K562 (cell line): ENCODE data around the gene PRMT6. TPM values are rescaled to one million over a fixed set of nuclear protein-coding genes. Genes with fewer than 3 reads are reported as not detected.

Source experiments
- CBFA2T3 ChIP-seq: fragments of 450-650 bp; IDR thresholded peaks from 2 replicates; pipeline ENCODE4 v1.6.1; 2017
- MAZ ChIP-seq, 2 experiments: fragments of 450-650 bp in 1 of 2; sonication (generic) in 1 of 2; formaldehyde crosslinking; IDR thresholded peaks in 1 of 2; conservative IDR thresholded peaks in 1 of 2; 2 replicates each; pipeline versions ENCODE4 v1.4.0 to v1.5.0; 2020; ENCODE audit warnings: mild to moderate bottlenecking in 1 of 2, missing genetic modification reagents in 1 of 2
- polyA plus RNA-seq, 8 experiments: library from polyadenylated mRNA; depleted of rRNA in 4 of 8; stranded (reverse) in 5 of 8; unstranded in 3 of 8; fragments of >200 nt; fragmentation: Nextera tagmentation in 2 of 8; fragmentation: Illumina TruSeq in 1 of 8; extraction: Ambion mirVana in 2 of 8; extraction: Trizol in 1 of 8; gene quantifications; 2 replicates each; pipeline versions ENCODE4 v1.2.1 to v1.2.3, GENCODE V29; 2011 to 2014; ENCODE audit warnings: inconsistent platforms in 1 of 8, missing spikeins in 1 of 8
- total RNA-seq, 7 experiments: library from RNA; depleted of rRNA in 6 of 7; stranded (reverse); fragments of >200 nt in 6 of 7; fragmentation: Illumina TruSeq in 2 of 7; extraction: Trizol in 2 of 7; gene quantifications; 2 replicates each; pipeline versions ENCODE4 v1.2.1 to v1.2.3, GENCODE V29; 2011 to 2021; ENCODE audit warnings: low replicate concordance in 1 of 7
- TF ChIP-seq, protein P1 (sequence below): fragments of 450-650 bp; IDR thresholded peaks from 2 replicates; pipeline ENCODE4 v1.6.1; 2016; ENCODE audit warnings: mild to moderate bottlenecking, moderate library complexity

The PRMT6 gene
- total and polyA plus RNA-seq, 9 of the 15 experiments (the other 6 are each of a cell fraction or from before 2014, with no cell fraction given) = 6.1 to 36.9 (median 29.4) TPM

GRCh38 chr1:107044310-107045220, 11.9 kb upstream of the PRMT6 start (continued):
- TF ChIP-seq, protein P1, sequence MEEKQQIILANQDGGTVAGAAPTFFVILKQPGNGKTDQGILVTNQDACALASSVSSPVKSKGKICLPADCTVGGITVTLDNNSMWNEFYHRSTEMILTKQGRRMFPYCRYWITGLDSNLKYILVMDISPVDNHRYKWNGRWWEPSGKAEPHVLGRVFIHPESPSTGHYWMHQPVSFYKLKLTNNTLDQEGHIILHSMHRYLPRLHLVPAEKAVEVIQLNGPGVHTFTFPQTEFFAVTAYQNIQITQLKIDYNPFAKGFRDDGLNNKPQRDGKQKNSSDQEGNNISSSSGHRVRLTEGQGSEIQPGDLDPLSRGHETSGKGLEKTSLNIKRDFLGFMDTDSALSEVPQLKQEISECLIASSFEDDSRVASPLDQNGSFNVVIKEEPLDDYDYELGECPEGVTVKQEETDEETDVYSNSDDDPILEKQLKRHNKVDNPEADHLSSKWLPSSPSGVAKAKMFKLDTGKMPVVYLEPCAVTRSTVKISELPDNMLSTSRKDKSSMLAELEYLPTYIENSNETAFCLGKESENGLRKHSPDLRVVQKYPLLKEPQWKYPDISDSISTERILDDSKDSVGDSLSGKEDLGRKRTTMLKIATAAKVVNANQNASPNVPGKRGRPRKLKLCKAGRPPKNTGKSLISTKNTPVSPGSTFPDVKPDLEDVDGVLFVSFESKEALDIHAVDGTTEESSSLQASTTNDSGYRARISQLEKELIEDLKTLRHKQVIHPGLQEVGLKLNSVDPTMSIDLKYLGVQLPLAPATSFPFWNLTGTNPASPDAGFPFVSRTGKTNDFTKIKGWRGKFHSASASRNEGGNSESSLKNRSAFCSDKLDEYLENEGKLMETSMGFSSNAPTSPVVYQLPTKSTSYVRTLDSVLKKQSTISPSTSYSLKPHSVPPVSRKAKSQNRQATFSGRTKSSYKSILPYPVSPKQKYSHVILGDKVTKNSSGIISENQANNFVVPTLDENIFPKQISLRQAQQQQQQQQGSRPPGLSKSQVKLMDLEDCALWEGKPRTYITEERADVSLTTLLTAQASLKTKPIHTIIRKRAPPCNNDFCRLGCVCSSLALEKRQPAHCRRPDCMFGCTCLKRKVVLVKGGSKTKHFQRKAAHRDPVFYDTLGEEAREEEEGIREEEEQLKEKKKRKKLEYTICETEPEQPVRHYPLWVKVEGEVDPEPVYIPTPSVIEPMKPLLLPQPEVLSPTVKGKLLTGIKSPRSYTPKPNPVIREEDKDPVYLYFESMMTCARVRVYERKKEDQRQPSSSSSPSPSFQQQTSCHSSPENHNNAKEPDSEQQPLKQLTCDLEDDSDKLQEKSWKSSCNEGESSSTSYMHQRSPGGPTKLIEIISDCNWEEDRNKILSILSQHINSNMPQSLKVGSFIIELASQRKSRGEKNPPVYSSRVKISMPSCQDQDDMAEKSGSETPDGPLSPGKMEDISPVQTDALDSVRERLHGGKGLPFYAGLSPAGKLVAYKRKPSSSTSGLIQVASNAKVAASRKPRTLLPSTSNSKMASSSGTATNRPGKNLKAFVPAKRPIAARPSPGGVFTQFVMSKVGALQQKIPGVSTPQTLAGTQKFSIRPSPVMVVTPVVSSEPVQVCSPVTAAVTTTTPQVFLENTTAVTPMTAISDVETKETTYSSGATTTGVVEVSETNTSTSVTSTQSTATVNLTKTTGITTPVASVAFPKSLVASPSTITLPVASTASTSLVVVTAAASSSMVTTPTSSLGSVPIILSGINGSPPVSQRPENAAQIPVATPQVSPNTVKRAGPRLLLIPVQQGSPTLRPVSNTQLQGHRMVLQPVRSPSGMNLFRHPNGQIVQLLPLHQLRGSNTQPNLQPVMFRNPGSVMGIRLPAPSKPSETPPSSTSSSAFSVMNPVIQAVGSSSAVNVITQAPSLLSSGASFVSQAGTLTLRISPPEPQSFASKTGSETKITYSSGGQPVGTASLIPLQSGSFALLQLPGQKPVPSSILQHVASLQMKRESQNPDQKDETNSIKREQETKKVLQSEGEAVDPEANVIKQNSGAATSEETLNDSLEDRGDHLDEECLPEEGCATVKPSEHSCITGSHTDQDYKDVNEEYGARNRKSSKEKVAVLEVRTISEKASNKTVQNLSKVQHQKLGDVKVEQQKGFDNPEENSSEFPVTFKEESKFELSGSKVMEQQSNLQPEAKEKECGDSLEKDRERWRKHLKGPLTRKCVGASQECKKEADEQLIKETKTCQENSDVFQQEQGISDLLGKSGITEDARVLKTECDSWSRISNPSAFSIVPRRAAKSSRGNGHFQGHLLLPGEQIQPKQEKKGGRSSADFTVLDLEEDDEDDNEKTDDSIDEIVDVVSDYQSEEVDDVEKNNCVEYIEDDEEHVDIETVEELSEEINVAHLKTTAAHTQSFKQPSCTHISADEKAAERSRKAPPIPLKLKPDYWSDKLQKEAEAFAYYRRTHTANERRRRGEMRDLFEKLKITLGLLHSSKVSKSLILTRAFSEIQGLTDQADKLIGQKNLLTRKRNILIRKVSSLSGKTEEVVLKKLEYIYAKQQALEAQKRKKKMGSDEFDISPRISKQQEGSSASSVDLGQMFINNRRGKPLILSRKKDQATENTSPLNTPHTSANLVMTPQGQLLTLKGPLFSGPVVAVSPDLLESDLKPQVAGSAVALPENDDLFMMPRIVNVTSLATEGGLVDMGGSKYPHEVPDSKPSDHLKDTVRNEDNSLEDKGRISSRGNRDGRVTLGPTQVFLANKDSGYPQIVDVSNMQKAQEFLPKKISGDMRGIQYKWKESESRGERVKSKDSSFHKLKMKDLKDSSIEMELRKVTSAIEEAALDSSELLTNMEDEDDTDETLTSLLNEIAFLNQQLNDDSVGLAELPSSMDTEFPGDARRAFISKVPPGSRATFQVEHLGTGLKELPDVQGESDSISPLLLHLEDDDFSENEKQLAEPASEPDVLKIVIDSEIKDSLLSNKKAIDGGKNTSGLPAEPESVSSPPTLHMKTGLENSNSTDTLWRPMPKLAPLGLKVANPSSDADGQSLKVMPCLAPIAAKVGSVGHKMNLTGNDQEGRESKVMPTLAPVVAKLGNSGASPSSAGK = peak; percentile 66
- TF ChIP-seq MAZ (CRISPR knock-in tag; conservative IDR thresholded peaks at IDR 0.05 in 1 of 2, IDR thresholded peaks at IDR 0.05 in 1 of 2) (0 out of 4 replicates have a peak, but pooled peaks of 1 of the 2 experiments have one; percentile 36), CBFA2T3 (peak; percentile 83)
